ENCODE measurements around the gene NXF2.
"Not testable (repeated sequence)": the region's sequence is repeated elsewhere in the genome, so short reads cannot be mapped to it uniquely, and the experiment has no call there.

Gene NXF2, protein sequence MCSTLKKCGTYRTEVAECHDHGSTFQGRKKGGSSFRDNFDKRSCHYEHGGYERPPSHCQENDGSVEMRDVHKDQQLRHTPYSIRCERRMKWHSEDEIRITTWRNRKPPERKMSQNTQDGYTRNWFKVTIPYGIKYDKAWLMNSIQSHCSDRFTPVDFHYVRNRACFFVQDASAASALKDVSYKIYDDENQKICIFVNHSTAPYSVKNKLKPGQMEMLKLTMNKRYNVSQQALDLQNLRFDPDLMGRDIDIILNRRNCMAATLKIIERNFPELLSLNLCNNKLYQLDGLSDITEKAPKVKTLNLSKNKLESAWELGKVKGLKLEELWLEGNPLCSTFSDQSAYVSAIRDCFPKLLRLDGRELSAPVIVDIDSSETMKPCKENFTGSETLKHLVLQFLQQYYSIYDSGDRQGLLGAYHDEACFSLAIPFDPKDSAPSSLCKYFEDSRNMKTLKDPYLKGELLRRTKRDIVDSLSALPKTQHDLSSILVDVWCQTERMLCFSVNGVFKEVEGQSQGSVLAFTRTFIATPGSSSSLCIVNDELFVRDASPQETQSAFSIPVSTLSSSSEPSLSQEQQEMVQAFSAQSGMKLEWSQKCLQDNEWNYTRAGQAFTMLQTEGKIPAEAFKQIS

DNA sequence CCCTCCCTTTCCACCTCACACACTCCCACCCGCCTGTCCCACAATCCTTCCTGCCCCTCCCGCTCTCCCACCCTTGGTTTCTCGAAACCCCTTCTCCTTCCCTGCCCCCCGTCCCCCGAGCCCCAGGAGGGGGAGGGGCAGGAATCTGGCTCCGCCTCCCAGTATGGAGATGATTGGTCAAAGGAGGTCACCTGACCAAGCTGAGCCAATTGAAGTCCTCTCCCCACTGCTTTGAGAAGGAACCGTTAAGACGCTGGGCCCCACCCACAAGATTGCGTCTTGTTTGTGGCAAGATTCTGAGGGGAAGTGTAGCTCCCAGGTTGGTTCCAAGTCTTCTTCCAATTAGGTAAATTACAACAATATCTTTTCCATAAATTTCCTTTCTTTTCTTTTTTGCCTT is at the start of gene NXF2:
TSS of gene NXF2 (plus strand) at position 275 of the 400 bp plus-strand sequence. CDS start 59,912 bp downstream, outside the sequence.
- not testable (repeated sequence) for DNase-seq (ENCODE audit: low read depth)

DNA sequence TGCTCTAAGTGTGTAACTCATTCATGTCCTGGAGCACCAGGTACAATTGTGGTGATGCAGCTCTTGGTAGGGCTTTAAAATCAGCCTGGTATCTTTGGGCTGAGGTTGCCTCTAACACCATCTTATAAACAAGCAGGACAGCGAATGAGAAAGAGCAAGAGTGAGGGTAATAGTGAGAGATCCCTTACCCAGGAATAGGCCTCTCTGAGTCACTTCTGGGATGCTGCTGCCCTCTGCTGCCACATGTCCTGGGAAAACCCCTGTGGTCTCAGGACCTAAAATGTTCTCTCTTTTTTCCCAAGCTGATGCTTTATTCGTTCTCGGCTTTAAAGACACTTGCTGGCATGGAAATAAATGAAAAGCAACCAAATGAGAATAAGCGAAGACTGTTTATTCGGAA is 39.0 kb upstream of the NXF2 start:
- not testable (repeated sequence) for DNase-seq (ENCODE audit: low read depth)

DNA sequence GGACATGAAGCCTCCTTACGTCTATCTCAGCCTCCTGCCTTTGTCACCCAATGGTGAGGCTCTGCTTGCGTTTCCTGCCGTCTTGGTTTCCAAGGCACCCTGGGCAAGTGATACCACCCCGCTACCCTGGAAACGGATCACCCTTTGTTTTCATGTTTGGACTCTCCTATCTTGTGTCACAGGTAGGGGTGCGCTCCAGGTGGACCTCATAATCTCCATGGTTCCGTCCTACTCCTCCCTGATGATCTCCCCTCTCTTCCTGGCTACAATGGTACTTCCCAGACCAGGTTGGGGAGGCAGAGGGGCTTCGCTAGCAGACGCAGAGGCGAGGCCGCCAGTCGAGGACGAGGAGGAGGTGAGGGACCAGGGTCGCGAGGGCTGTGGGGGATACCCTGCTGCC is 32.0 kb upstream of the NXF2 start, which contains the start of gene TCP11X1:
TSS of gene TCP11X1 (plus strand) at position 316 of the 400 bp plus-strand sequence.
- not testable (repeated sequence) for DNase-seq (ENCODE audit: low read depth)

DNA sequence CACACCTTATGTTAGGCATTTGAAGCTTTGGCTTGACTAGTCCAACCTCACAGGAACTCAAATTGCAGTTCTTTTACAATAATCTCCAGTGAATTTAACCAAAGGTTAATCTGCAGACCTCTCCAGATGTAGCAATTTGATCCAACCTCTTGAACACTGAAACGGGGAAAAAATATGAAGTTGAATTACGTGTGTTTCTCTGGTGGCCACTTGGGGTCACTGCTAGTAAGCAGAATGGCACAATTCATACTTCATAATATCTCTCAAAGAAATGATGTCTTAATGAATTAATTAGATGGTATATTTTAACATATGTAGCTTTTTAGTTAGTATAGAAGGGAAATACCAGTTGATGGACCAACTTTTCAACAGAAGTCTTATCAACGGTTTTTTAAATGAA is 30.5 kb upstream of the NXF2 start:
- not testable (repeated sequence) for DNase-seq (ENCODE audit: low read depth)

DNA sequence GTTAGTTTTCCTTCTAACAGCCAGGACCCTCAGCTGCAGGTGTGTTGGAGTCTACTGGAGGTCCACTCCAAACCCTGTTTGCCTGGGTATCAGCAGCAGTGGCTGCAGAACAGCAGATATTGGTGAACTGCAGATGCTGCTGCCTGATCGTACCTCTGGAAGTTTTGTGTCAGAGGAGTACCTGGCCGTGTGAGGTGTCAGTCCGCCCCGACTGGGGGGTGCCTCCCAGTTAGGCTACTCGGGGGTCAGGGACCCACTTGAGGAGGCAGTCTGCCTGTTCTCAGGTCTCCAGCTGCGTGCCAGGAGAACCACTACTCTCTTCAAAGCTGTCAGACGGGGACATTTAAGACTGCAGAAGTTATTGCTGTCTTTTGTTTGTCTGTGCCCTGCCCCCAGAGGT is 11.3 kb upstream of the NXF2 start:
- not testable (repeated sequence) for DNase-seq (ENCODE audit: low read depth)

DNA sequence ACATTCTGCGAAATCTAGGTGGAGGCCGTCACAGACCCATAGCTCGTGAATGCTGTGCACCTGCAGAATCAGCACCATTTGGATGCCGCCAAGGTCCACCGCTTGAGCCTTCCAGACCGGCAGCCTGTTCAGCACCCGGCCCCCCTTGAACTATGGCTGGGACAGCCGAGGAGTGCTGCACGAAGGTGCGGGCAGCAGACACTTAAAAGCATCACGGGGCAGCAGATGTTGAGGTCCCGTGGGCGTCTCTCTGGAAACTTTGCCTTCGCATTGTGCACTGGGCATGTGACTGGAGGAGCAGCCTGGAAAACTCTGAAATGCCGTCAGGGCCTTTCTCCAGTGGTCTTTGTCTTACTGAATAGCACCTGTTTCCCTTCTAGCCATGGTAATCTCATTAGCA is 6.7 kb upstream of the NXF2 start:
- DNase-seq (ENCODE audit: low read depth), result not testable (repeated sequence)

DNA sequence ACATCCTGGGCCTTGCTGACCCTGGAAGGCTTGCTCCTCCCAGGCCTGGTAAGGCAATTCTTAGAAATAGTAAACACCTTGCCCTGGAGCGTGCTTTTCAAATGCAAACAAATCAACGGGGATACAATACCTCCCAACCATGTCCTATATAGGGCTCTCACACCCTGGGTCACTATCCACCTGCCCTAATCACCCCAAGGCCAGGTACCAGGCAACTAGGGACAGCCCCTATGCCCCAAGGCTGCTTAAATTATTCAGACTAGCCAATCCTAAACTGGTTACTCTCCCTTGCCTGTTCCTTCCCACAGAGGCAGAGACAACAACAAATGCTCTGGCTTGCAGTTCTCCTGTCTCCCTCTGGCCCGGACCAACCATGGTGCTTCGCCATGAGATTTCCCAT is 25.3 kb downstream of the NXF2 start:
- DNase-seq (ENCODE audit: low read depth), result not testable (repeated sequence)

DNA sequence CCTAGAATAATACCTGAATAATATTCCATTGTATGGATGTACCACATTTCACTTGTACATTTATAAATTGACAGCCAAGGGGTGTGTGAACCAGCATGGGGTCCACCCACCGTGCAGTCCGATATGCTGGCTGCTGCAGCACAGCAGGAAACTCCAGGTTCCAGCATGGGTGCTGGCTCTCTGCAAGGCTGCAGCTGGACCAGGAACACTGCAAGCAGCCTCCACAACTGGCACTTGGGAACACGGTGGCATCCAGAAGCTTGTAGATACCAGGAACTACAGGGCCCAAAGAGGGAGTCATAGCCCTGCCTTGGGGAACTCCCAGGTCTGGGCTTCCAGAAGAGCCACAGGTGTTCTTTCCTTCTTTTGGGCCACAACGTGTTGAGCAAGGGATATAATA is 91.2 kb downstream of the NXF2 start:
- no peak for DNase-seq (ENCODE audit: low read depth)

DNA sequence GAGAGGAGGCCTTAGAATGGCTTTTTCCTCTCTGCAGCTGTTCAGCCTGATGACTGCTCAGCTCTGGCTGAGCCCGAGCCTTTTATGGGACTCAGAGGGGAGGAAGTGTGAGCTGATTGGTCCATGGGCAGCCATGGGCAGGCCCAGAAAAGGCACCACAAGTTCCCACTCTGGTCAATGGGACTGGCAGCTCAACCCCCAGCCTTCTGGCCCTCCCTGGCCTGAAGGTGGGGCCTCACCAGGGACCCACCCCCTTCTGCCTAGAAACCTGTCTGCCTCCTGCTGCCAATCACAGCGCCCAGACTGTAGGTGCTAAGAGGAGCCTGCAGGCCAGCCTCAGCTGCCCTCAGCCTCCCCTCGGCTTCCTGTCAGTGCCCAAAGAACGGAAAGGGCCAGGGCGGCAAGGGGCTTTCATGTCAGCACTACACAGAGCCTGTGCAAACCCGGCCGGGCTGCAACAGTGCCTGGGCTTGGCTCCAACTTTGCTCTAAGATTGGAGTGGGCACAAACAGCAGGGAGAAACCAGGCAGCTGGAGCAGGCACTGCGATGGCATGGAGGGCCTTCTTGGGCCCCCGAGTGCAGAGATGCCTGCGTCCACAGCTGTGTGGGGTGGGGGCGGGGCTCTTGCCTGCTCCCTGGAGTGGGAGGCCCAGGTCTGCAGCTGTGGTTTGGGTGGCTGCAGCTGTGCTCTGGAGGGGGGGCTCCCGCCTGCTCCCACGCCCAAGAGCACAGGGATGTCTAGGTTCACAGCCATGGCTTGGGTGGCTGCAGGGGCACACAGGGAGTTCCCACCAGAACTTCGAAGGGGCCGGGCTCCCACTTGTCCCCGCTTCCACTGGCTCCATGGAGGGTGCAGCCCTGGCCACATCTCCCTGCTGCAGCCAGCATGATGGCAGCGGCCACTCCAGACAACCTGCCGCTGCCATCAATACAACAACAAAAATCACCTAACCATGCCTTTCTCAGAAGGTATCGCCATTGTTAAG is 92.6 kb downstream of the NXF2 start:
- no peak for DNase-seq (ENCODE audit: low read depth)

DNA sequence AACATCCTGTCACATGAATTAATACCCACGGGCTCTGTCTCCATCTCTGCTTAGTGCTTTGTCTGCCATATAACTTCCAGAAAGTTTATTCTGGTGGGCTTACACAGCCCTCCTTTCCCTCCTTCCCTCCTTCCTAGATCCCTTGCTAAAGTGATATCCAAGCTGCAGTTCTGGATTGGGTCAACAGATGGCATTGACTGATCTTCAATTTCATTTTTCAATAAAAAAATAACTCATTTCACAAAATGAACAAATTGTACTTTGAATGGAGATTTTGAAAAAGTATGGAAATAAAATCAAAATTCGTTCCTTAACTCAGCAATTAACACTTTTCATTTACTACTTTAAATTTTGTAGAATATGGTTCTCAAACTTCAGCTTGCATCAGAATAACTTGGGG is 94.9 kb downstream of the NXF2 start:
- no peak for DNase-seq (ENCODE audit: low read depth)

DNA sequence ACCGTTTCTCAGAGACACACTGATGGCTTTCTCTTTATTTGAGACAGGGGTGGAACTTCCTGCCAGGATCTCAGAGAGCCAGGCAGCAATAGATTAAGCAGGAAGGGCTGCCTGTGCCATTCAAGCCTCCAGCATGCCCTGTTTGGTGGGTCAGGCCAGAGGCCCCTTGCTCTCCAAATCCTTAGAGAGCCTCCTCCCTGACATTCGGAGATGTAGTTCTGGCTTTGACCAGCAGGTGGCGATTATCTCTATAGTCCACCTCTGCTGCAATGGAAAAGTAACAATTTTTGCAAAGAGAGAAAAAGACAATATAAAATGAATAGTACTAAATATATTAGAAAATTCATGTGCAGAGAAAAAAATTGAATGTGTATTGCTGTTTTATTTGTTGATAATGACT is 98.9 kb downstream of the NXF2 start:
- peak; percentile 5 for DNase-seq (ENCODE audit: low read depth)
